Lung (tissue), 12 donors: ENCODE results near the gene MAN1A1. TPM values are rescaled to one million over a fixed set of nuclear protein-coding genes. Genes with fewer than 3 reads are reported as not detected.

Experiments used
- ATAC-seq: fragments of 200-7000 bp; cut with Tn5 transposase; one replicate; pipeline ENCODE4 v1.9.1; 2020; ENCODE audit warnings: moderate number of reproducible peaks; ENCODE audit not compliant: insufficient read depth, low FRiP score
- DNase-seq, 3 donors: peaks; one replicate each; pipeline ENCODE4 v3.0.0-alpha.2; 2013 to 2017
- H3K27ac ChIP-seq, 2 donors: one replicate each; pipeline ENCODE4 v1.5.1; 2013; ENCODE audit warnings: mild to moderate bottlenecking in 2 of 2, moderate library complexity in 2 of 2, control low read depth in 1 of 2, inconsistent platforms in 1 of 2, low read depth in 1 of 2, low read length in 1 of 2
- H3K27me3 ChIP-seq, 3 donors: one replicate each; pipeline ENCODE4 v1.5.1; 2013; ENCODE audit warnings: low read length in 2 of 3; ENCODE audit not compliant: control insufficient read depth in 3 of 3, insufficient read depth in 3 of 3
- H3K36me3 ChIP-seq, 4 donors: one replicate each; pipeline ENCODE4 v1.5.1; 2013; ENCODE audit warnings: low read length in 4 of 4, mild to moderate bottlenecking in 1 of 4, moderate library complexity in 1 of 4; ENCODE audit not compliant: control insufficient read depth in 4 of 4, insufficient read depth in 4 of 4
- H3K4me1 ChIP-seq, 5 donors: one replicate each; pipeline ENCODE4 v1.5.1; 2013; ENCODE audit warnings: low read length in 5 of 5, mild to moderate bottlenecking in 2 of 5, moderate library complexity in 1 of 5; ENCODE audit not compliant: control insufficient read depth in 5 of 5, insufficient read depth in 5 of 5
- H3K4me3 ChIP-seq: one replicate; pipeline ENCODE4 v1.5.1; 2013; ENCODE audit warnings: mild to moderate bottlenecking, control low read depth, moderate library complexity
- H3K9ac ChIP-seq, 2 donors: one replicate each; pipeline ENCODE4 v1.5.1; 2013; ENCODE audit warnings: low read length in 2 of 2, control low read depth in 1 of 2; ENCODE audit not compliant: insufficient read depth in 1 of 2
- H3K9me3 ChIP-seq, 4 donors: one replicate each; pipeline ENCODE4 v1.5.1; 2013; ENCODE audit warnings: low read length in 3 of 4, mild to moderate bottlenecking in 1 of 4, moderate library complexity in 1 of 4; ENCODE audit not compliant: control insufficient read depth in 4 of 4, insufficient read depth in 3 of 4
- WGBS, 2 donors: extraction: QIAGEN DNeasy Blood & Tissue Kit; methylation state at CpG; one replicate each; pipeline ENCODE4 v1.1.7; 2013; 5-methylcytosine and 5-hydroxymethylcytosine counted together
- polyA plus RNA-seq, 2 donors: library from polyadenylated mRNA; stranded (reverse); fragments of 200-250 nt; gene quantifications; one replicate each; pipeline ENCODE4 v1.2.1, GENCODE V29; 2013
- total RNA-seq, 2 donors: library from RNA; depleted of rRNA in 1 of 2; stranded (reverse); fragments of >200 nt in 1 of 2; gene quantifications; one replicate each; pipeline ENCODE4 v1.2.1, GENCODE V29; 2014 to 2021
- TF ChIP-seq, protein P1 (sequence below): IDR thresholded peaks from 2 replicates; pipeline ENCODE4 v1.5.1; 2012; ENCODE audit warnings: mild to moderate bottlenecking; ENCODE audit errors: control extremely low read depth, extremely low read depth
- donor health status: control.
- donor health status: control.
- donor health status: Bipolar disorder and iron deficiency.
- donor health status: healthy.
- donor health status: DM: yes; HTN: yes; CAD: no.

The MAN1A1 gene
- total and polyA plus RNA-seq, 4 donors, result 13.9 to 71.0 (median 48.2) TPM

DNA sequence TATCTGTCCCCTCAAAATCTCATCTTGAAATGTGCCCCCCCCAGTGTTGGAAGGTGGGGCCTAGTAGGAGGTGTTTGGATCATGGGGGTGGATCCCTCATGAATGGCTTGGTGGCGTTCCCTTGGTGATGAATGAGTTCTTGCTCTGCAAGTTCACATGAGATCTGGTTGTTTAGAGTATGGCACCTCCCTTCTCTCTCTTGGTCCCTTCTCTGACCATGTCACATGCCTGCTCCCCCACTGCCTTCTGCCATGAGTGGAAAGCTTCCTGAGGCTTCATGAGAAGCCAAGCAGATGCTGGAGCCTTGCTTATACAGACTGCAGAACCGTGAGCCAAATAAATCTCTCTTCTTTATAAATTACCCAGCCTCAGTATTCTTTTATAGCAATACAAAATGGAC lies 70.9 kb downstream of the MAN1A1 start:
- ATAC-seq, result no peak
- TF ChIP-seq, protein P1, sequence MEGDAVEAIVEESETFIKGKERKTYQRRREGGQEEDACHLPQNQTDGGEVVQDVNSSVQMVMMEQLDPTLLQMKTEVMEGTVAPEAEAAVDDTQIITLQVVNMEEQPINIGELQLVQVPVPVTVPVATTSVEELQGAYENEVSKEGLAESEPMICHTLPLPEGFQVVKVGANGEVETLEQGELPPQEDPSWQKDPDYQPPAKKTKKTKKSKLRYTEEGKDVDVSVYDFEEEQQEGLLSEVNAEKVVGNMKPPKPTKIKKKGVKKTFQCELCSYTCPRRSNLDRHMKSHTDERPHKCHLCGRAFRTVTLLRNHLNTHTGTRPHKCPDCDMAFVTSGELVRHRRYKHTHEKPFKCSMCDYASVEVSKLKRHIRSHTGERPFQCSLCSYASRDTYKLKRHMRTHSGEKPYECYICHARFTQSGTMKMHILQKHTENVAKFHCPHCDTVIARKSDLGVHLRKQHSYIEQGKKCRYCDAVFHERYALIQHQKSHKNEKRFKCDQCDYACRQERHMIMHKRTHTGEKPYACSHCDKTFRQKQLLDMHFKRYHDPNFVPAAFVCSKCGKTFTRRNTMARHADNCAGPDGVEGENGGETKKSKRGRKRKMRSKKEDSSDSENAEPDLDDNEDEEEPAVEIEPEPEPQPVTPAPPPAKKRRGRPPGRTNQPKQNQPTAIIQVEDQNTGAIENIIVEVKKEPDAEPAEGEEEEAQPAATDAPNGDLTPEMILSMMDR, result no peak
- Histone ChIP-seq H3K36me3 (no peaks in the 10 kb centered on the region), H3K4me1 (peaks cover 0 to 4% (median under 1%) of the 10 kb centered on the region in 5 donors), H3K27ac (no peak overlapping the region), H3K9ac (no peak overlapping the region), H3K9me3 (no peaks in the 10 kb centered on the region), H3K4me3 (no peak overlapping the region), H3K27me3 (no peaks in the 10 kb centered on the region)
- 90 to 96% methylated on average over 2 of the region's 2 CpGs for WGBS, 2 donors
- no peak for DNase-seq

DNA sequence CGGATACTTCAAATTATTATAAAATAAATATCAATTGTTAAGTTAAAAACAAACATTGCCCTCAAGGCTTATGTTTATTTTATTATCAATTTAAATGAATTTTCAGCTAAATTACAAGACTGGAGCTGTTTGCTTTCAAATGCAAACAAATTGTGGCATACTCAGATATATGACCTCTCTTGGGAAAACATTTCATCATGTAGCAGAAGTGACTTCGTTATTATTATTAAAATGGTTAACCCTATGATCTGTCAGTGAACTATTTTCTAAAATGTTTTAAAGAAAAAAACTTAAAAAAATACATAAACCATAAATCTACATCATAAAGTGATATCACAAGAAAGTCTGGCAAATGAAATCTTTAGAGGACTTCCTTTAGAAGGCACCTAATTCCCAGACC lies 72.5 kb downstream of the MAN1A1 start:
- Histone ChIP-seq H3K9ac (no peak overlapping the region), H3K27ac (no peak overlapping the region), H3K9me3 (no peaks in the 10 kb centered on the region), H3K27me3 (no peaks in the 10 kb centered on the region), H3K36me3 (no peaks in the 10 kb centered on the region), H3K4me1 (peaks cover 0 to 13% (median 1%) of the 10 kb centered on the region in 5 donors), H3K4me3 (no peak overlapping the region)
- ATAC-seq (no peak), DNase-seq (no peak)
- TF ChIP-seq, protein P1, result no peak
- WGBS, 2 donors, result 44 to 68% methylated on average over 2 of the region's 2 CpGs

DNA sequence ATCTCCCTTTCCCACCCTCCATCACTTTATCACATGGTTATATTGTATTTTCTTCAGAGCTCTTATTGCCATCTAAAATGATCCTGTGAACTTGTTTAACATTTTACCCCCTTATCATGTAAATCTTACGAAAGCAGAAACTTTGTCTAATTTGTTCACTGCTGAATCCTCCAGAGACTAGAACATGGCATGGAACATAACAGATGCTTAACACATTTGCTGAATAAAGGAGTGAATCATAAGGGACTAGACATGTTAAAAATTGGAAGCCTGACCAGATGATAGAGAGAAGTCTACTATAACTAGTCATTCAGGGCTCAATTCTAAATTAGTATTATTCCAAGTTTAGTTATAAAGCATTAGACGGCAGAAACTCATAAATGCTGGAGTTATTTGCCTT lies 73.3 kb downstream of the MAN1A1 start:
- TF ChIP-seq, protein P1, result no peak
- Histone ChIP-seq H3K4me3 (no peak overlapping the region), H3K9ac (no peak overlapping the region), H3K36me3 (no peaks in the 10 kb centered on the region), H3K27me3 (no peaks in the 10 kb centered on the region), H3K4me1 (peaks cover 0 to 10% (median 1%) of the 10 kb centered on the region in 5 donors), H3K9me3 (no peaks in the 10 kb centered on the region), H3K27ac (no peak overlapping the region)
- no peak for ATAC-seq
- no peak for DNase-seq
- WGBS, 2 donors, result 82 to 89% methylated on average over 2 of the region's 2 CpGs

DNA sequence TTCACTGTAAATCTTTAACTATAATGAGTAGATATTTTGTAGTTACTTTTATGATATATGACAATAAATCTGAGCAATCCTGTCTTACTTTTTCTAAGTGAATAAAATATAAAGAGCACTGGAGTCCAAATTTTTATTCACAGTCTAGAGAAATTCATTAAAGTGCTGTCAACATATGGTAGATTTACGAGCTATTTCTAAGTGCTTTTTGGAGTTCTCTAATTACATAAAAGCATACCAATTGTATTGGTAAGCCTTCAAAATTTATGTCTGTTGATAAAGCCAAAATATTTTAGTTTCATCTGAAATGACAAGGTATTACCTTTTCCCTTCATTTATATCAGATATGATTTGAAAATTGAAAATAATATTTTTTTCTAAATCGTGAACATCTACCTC lies 75.4 kb downstream of the MAN1A1 start:
- TF ChIP-seq, protein P1, result no peak
- peak in 1 of 3 donors; percentile 36 for DNase-seq

More for the DNA sequence above, 75.4 kb downstream of the MAN1A1 start:
- Histone ChIP-seq H3K9ac (no peak overlapping the region), H3K27ac (no peak overlapping the region), H3K9me3 (peaks cover 3 to 7% (median 5%) of the 10 kb centered on the region in 4 donors), H3K36me3 (peaks cover 0 to 4% (median 0%) of the 10 kb centered on the region in 4 donors), H3K27me3 (no peaks in the 10 kb centered on the region), H3K4me1 (peaks cover 0 to 10% (median 0%) of the 10 kb centered on the region in 5 donors), H3K4me3 (no peak overlapping the region)
- ATAC-seq, result no peak
- 90 to 99% methylated on average over 2 of the region's 2 CpGs for WGBS, 2 donors
